Measurements from ENCODE around the gene SH3RF3. TPM values are rescaled to one million over a fixed set of nuclear protein-coding genes. Genes with fewer than 3 reads are reported as not detected.

The SH3RF3 gene
- total RNA-seq, 1 donor from 2014 or later: 6.6 TPM

DNA sequence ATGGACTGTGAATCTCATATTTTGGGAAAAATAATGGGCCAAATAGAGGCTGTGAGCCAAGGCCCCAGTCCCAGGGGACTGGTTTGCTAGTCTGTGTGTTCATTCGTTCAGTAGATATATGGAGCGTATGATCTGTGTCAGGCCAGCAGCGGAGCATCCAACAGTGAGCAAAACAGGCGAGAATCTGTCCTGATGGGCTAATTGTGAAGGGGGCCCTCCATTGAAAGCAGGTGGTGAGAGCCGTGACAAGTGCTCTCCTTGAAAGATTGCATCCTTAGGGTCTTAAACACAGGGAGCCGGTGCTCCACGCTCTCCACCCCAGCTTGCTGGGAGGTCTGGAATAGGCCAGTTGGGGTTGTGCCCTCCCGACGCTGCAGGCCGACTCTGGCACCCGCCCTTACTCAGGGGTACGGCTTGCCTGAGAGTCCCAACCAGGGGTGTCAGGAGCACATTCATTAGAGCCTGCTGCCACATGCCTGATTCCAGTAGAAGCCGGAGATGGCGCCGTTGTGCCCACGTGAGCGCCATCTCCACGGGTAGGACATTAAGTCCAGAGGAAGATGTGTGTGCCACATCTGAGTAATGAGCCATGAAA, 213.3 kb downstream of the SH3RF3 start:
- DNase-seq: no peak
- intact Hi-C loops (cut with DNase I): no loop called here
- no peak for ATAC-seq (ENCODE audit: poor library complexity)

DNA sequence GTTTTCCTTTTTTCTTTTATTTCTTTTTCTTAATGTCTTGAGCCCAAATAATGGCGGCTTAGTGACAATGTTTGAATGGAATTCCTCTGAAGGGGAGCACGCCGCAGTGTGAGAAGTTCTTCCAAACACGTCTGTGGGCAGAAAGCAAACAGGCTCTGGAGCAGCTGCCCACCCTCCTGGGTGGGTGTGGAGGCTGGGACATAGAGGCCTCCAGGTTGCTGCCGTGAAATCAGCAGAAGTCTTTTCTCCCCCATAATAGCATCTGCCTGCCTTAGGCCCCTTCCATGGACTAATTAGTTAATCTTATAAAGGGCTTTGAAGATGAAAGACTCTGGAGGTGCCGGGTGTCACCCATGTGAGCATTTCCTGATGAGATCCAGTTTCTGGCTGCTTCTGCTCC, 213.9 kb downstream of the SH3RF3 start:
- no peak for ATAC-seq (ENCODE audit: poor library complexity)
- no peak for DNase-seq
- intact Hi-C loops (cut with DNase I): no loop called here

DNA sequence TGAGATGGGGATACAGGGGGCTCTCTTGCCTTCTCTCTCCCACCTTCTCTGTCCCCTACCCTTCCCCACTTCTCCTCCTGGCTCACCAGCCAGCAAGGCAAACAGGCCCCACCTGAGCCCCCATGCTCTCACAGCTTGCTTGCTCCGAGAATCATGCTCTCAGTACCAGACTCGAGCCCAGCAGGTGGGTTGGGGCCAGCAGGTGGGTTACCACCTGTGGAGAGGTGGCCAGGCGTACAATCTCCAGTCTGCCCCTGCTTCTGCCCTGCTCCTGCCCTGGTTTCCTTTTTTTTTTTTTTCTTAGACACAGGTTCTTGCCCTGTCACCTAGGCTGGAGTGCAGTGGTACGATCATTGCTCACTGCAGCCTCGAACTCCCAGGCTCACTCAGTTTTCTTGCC, 214.5 kb downstream of the SH3RF3 start:
- intact Hi-C loops (cut with DNase I): no loop called here
- DNase-seq (no peak), ATAC-seq (ENCODE audit: poor library complexity) (no peak)

DNA sequence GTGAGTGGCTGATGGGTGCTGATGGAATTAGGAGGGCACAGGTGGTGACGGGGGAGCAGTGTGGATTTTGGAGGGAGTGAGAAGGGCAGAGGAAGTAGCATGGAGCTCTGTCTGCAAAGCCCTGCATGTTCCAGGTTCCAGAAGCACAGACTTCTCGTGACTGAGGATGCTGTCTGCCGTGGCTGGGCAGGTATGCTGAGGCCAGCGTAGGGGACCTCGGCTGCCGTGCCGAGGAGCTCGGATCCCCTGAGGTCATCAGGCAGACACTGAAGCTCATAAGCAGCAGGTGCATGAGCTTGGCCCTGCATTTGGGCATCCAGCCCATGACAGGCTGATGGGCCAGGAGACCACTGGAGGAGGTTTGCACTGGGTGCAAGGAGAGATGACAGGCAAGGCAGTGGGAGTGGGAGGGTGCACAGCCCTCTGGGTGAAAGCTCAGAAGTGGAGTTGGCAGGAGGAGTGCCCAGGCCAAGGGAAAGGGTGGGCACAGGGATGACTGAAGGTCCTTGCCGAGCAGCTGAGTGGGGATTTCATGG, 215.3 kb downstream of the SH3RF3 start:
- no peak for DNase-seq
- intact Hi-C loops (cut with DNase I): no loop called here

DNA sequence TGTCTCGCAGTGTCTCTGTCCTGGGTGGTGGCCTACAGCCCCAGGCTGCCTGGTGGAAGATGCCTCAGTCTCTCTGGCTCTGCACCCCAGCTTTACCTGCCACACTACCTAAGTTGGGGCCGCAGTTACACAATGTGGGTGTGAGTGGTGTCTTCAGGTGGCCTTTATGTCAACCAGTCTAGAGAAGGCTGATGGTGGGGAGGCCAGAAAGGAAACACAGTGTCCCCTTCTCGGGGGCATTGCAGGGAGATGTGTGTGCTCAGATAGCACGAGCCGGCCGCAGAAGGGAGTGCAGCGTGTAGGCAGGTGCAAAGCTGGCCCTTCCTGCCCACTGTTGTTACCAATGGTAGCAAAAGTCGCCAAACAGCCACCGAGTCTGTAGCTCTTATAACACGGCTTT, 216.1 kb downstream of the SH3RF3 start:
- DNase-seq (no peak), ATAC-seq (ENCODE audit: poor library complexity) (no peak)
- intact Hi-C loops (cut with DNase I): no loop called here

More for the DNA sequence above, 215.3 kb downstream of the SH3RF3 start:
- ATAC-seq (ENCODE audit: poor library complexity): no peak

DNA sequence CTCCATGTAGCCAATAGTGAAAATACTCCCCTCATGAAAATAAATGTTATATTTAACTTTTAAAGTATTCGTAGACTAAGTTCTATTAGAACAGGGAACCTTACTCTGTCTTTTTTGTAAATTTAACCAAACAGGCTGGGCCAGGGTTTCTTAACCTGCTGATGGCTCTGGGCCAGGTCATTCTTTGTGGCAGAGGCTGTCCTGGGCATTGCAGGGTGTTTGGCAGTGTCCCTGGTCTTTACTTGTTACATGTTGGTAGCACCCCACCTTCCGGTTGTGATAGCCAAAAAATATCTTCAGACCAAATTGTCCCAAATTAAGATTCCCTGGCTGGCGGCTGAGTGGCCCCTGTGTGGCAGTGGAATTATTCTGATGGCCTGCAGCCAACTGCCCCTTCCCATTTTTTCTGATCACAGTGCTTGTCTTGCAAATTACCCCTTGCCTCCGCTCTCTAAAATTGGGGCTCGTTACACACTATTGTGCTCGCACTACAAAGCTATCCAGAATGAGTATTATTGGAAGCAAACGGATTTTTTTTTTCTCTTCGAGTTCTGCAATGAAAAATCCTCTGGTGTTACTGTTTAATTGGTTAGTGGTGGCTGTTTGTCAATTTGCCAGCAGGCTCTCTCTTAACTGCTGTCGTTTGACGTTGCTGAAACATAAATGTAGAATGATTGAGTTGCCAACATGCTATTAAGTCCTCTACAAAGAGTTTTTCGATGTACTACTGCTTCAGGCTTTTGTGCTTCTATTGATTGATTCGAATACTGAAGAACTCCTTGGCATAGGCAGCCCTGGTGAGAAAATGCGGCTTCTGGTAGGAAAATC, 216.9 kb downstream of the SH3RF3 start:
- intact Hi-C loops (cut with DNase I): no loop called here
- DNase-seq (no peak), ATAC-seq (ENCODE audit: poor library complexity) (no peak)

DNA sequence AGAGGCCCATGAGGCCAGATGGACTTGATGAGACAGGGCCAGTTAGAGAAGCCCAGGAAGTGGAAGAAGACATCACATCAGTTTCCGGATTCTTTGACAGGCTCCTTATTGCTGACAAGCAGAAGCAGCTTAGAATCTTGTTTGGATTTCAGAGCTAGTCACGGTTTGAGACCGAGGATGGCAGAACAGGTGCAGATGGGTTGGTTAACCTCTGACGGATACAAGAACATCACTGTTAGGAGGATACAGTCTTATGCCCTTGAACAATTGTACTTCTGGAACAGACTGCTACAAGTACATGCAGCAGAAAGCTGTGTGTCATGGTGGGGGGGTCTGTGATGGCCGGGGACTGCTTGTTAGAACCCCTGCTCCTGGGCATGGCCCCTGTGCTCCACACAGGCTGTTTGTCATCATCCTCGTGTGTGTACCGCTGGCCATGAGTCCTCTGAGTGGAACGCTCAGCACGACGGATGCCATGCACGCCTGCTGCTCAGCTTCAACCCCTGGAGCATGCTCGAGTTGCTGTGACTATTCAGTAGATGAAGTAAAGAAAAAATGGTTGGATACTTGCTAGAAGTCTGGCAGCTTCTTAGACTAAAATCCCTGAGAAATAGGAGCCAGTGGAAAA, 217.7 kb downstream of the SH3RF3 start:
- ATAC-seq (ENCODE audit: poor library complexity) (no peak), DNase-seq (no peak)
- intact Hi-C loops (cut with DNase I): no loop called here

DNA sequence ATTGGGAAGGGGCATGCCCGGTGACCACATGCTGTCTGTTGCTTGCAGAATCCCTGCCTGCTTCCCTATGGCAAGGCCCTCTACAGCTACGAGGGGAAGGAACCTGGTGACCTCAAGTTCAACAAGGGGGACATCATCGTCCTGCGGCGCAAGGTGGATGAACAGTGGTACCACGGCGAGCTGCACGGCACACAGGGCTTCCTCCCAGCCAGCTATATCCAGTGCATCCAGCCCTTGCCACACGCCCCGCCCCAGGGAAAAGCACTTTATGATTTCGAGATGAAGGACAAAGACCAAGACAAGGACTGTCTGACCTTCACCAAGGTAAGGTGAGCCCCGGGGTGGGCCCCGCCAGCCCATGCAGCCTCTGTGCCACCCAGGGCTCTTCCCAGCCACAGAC, 218.6 kb downstream of the SH3RF3 start:
- ATAC-seq (ENCODE audit: poor library complexity) (no peak), DNase-seq (no peak)
- intact Hi-C loops (cut with DNase I): no loop called here

DNA sequence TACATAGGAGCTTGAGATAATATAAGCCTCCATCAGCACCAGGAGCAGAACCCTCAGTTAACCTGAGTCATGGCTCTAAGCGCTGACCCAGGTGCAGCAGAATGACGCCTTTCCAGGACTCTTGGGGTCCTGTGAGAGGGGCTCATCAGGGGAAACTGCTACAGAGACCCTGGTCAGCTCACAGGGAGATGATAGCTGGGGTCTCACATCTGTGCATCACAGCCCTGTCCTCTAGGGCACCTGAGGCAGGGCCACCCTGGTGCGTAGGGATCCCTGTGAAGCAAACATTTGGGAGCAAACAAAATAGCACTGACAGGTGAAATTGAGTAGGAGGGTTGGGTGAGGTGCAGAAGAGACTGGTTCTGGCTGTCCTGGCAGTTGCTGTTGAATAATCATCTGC, 219.2 kb downstream of the SH3RF3 start:
- intact Hi-C loops (cut with DNase I): no loop called here
- DNase-seq (no peak), ATAC-seq (ENCODE audit: poor library complexity) (no peak)

DNA sequence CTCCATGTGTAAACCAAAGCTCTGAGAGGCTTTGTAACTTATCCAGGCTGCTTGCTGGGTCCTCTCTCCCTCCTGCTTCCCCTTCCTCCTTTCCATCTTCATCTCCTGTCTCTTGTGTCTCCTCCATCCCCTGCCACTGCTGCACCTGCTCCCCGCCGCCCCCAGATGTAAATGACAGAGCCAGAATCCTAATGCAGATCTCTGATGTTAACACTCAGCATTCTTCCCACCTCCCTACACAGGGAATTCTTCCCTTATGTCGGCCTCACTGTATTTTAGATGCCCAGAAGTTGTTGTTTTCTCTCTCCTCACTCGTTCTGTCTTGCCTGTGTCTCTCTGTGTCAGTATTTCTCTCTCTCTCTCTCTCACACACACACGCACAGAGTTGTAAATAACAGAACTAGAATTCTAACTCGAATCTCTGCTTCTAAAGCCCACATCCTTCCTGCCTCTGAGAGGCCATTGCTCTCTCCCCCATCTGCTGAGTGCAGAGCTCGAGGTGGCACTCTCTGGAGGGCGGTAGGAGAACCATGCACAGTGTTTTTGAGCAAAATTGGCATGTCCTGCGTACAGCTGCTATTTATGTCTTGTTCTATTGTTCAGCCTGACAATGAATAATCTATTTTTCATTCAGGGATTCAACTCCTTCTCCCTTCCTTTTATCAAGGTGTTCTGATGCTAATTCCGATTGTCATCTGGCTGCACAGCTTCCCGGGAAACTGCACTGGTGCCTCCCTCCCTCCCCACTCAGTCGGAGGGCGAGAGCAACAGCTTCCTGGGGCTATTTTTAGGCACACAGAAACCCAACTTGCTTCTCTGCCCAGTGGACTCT, 219.9 kb downstream of the SH3RF3 start:
- intact Hi-C loops (cut with DNase I): no loop called here
- ATAC-seq (ENCODE audit: poor library complexity): peak; percentile 67
- DNase-seq: no peak

DNA sequence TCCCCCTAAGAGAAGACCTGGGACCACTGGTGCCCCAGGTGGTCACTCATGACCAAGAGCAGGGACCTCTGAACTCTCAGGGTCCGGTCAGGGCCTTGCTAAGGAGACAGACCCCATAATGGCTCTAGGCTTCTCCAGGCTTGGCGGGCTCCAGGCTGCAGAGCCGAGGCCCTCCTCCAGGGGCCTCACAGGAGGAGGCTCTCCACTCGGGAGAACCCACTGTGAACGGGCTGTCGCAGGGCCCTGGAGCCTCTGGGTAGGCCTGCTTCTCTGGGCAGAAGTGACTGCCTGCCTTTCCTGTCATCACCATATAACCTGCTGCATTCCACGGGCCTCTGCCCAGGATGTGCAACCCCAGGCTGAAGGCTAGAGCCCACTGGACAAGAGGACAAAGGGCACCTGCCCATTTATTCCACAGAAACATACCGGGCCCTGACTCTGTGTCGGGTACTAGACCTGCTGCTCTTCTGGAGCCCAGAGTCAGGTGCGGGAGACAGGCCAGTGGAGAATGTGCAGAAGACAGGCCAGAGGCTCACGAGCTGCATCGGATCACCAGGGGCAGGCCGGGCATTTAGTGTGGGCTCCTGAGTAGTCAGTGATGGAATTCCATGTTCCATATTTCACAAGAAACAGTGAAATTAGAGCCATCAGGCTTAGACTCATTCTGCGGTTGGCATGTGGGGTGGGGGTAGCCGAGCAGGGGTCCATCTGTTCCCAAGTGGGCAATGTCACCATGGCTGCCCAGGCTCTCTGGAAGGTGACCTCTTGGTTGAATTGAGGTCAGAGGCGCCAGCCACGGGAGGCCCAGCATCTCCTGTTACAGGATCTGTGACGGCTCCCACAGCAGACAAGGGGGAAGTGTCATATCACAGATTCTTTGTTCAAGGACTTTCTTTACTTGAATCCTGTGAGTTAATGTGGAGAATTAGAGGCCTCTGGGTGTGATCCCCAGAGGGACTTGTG, 220.8 kb downstream of the SH3RF3 start:
- ATAC-seq (ENCODE audit: poor library complexity) (peak; percentile 41), DNase-seq (no peak)
- intact Hi-C loops (cut with DNase I): no loop called here

DNA sequence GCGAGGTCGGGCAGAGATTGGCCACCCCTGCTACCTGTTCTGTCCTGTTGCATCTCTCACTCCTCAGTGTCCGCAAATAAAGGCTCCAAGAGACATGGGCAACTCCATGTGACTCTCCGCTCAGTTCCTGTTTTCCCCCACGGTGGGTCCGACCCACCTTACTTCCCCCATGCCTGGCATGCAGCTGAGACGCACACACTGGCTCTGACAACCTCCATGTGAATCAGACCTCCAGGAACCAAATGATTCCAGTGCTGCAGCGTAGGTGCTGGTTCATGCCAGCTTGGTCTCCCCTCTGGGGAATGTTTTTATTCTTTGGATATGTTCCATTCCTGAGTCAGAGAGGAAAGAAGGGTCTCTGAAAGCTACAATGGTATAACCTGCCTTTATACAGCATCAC, 221.5 kb downstream of the SH3RF3 start:
- DNase-seq (no peak), ATAC-seq (ENCODE audit: poor library complexity) (no peak)
- intact Hi-C loops (cut with DNase I): no loop called here

DNA sequence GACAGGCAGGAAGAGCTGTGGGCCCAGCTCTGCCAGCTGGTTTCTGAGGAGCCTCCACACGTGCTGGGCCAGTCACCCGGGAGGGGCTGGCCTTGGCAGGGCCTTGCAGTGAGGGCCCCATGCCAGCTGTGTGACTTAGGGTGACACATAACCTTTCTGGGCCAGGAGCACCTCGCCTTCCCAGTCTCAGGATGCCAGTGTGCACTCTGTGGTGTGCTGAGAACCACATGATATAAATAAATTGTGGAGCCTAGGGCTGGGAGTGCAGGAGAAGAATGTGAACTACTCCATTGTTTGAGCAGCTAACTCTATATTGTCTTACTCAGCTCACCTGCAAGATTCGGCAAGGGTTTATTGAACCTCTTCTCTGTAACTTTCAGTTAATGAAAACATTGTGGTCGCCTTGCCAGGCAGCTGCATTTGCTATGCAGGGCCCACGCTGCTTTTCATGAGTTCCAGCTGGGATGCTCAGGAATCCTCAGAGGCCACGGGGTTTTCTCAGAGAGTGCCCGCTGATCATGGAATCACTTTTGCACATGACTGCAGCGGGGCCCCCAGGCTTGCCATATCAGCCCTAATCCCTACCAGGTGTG, 222.3 kb downstream of the SH3RF3 start:
- intact Hi-C loops (cut with DNase I): no loop called here
- DNase-seq: peak; percentile 76
- ATAC-seq (ENCODE audit: poor library complexity): peak; percentile 76

DNA sequence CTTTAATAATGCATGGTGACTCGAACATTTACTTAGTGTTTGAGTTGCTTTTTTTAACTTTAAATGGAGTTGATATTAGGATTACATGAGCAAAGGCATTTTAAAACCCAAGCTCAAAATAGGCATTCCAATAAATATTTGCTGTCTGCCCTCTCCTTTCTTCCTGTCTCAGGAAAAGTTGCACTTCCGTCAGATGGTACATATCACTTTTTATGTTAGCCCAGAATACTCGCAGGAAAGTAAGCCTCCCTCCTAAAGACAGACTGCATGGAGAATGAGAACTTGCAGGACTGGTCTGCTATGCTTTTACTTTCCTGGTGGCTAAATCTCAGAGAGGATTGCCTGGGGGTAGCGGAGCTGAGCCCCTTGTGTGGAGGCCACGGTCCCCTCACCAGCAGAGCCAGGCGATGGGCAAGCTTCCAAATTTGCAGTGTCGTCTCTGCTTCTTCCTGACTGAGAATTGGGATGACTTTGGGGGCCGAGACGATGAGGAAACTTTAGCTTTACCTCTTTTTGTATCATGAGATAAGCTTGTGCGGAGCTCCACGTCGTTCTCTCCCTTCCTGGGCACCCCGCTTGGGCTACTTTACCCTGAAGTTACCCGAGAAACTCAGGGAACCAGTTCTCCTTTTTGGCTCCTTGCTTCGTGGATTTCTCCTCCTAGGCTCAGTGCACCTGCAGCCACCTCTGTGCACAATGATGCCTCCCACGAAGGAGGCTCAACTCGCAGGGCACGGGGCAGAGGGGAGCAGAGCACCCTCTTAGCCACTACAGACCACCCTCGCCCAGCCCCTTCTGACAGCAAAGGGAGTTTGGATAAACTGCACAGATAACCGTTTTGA, 223.3 kb downstream of the SH3RF3 start:
- intact Hi-C loops (cut with DNase I): no loop called here
- no peak for ATAC-seq (ENCODE audit: poor library complexity)
- DNase-seq: no peak

DNA sequence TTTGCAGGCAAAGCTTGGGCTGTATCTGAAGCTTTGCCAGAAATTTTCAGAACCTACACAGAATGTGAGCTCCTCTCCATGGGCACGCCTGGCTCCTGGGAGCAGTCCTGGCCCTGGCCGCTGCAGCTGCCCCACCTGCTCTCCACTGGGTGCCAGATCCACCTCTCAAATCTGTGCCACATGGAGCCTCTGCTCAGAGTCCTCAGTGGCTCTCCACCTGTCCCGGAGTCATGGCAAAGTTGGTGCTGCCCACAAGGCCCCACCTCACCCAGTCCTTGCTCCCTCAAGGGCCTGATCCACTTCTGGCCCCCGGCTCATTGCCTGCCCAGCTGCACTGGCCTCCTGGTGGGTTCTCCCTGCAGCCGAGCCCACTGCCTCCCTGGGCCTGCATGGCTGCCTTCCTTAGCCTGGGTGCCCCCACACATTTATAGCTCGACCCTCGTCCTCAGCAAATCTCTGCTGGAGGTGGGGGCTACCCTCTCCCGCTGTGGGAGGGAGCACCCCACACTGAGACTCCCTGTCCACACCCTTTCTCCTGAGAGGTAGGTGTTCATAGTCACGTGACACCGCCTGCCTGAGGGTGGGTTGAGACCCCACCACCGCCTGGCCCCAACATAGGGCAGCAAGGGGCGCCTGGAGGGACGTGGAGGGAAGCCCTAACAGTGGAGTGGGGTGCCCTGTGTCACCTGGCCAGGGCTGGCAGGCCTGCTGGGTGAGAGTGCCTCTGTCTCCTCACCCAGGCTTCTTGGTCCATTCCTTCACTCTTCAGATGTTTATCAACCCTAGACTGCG, 224.1 kb downstream of the SH3RF3 start:
- intact Hi-C loops (cut with DNase I): no loop called here
- ATAC-seq (ENCODE audit: poor library complexity): no peak
- DNase-seq: no peak

Measured in Right ventricle myocardium superior (tissue), 1 donor.